ENCODE data around the gene USE1.

USE1 gene

GRCh38 chr19:17211547-17212446, 3.4 kb upstream of the USE1 start:
- TF ChIP-seq GABPA (IDR thresholded peaks at IDR 0.05; ENCODE audit: low read depth): no peak
- TF ChIP-seq, protein P1, sequence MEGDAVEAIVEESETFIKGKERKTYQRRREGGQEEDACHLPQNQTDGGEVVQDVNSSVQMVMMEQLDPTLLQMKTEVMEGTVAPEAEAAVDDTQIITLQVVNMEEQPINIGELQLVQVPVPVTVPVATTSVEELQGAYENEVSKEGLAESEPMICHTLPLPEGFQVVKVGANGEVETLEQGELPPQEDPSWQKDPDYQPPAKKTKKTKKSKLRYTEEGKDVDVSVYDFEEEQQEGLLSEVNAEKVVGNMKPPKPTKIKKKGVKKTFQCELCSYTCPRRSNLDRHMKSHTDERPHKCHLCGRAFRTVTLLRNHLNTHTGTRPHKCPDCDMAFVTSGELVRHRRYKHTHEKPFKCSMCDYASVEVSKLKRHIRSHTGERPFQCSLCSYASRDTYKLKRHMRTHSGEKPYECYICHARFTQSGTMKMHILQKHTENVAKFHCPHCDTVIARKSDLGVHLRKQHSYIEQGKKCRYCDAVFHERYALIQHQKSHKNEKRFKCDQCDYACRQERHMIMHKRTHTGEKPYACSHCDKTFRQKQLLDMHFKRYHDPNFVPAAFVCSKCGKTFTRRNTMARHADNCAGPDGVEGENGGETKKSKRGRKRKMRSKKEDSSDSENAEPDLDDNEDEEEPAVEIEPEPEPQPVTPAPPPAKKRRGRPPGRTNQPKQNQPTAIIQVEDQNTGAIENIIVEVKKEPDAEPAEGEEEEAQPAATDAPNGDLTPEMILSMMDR (IDR thresholded peaks at IDR 0.05; ENCODE audit: insufficient read depth, low read length): no peak
- TF ChIP-seq, protein P2, sequence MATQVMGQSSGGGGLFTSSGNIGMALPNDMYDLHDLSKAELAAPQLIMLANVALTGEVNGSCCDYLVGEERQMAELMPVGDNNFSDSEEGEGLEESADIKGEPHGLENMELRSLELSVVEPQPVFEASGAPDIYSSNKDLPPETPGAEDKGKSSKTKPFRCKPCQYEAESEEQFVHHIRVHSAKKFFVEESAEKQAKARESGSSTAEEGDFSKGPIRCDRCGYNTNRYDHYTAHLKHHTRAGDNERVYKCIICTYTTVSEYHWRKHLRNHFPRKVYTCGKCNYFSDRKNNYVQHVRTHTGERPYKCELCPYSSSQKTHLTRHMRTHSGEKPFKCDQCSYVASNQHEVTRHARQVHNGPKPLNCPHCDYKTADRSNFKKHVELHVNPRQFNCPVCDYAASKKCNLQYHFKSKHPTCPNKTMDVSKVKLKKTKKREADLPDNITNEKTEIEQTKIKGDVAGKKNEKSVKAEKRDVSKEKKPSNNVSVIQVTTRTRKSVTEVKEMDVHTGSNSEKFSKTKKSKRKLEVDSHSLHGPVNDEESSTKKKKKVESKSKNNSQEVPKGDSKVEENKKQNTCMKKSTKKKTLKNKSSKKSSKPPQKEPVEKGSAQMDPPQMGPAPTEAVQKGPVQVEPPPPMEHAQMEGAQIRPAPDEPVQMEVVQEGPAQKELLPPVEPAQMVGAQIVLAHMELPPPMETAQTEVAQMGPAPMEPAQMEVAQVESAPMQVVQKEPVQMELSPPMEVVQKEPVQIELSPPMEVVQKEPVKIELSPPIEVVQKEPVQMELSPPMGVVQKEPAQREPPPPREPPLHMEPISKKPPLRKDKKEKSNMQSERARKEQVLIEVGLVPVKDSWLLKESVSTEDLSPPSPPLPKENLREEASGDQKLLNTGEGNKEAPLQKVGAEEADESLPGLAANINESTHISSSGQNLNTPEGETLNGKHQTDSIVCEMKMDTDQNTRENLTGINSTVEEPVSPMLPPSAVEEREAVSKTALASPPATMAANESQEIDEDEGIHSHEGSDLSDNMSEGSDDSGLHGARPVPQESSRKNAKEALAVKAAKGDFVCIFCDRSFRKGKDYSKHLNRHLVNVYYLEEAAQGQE (IDR thresholded peaks at IDR 0.05; ENCODE audit: insufficient replicate concordance, low read depth): no peak
- no peak for TF ChIP-seq POLR2AphosphoS5 (IDR thresholded peaks at IDR 0.05; ENCODE audit: low read depth)
- TF ChIP-seq SPI1 (IDR thresholded peaks at IDR 0.05; ENCODE audit: borderline replicate concordance, low read depth): no peak
- Histone ChIP-seq H3K4me3 (replicated peaks; ENCODE audit: insufficient read depth, low read length) (no peak overlapping the region), H3K27ac (replicated peaks) (no peak overlapping the region), H3K27me3 (ENCODE audit: insufficient read depth, poor library complexity, severe bottlenecking) (no peaks in the 10 kb centered on the region)
- no peak for DNase-seq (ENCODE audit: low read depth in 1 of 2, low spot score in 1 of 2)

DNA sequence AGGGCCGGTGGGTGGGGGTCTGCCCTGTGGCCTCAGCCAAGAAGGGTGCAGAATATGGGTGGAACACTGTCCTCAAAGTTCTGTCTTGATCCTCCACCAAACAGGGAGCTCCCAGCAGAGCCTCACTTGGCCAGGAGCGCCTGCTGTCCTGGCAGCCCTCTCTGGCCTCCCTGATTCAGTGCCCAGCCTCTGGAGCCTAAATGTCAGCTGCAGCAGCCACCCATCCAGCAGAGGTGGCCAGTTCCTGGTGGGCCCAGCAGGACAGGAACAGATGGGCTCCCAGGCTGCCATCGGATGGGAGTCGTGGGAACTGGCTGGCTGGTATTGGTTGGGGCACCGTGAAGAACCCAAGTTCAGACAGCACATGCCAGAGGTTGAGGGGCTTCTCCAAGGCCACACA, 1.8 kb upstream of the USE1 start:
- no peak for TF ChIP-seq GABPA (IDR thresholded peaks at IDR 0.05; ENCODE audit: low read depth)
- no peak for TF ChIP-seq POLR2AphosphoS5 (IDR thresholded peaks at IDR 0.05; ENCODE audit: low read depth)
- TF ChIP-seq, protein P1 (IDR thresholded peaks at IDR 0.05; ENCODE audit: insufficient read depth, low read length): no peak
- TF ChIP-seq, protein P2 (IDR thresholded peaks at IDR 0.05; ENCODE audit: insufficient replicate concordance, low read depth): no peak
- TF ChIP-seq SPI1 (IDR thresholded peaks at IDR 0.05; ENCODE audit: borderline replicate concordance, low read depth): no peak
- no peak overlapping the region for H3K27ac ChIP-seq (replicated peaks)

DNA sequence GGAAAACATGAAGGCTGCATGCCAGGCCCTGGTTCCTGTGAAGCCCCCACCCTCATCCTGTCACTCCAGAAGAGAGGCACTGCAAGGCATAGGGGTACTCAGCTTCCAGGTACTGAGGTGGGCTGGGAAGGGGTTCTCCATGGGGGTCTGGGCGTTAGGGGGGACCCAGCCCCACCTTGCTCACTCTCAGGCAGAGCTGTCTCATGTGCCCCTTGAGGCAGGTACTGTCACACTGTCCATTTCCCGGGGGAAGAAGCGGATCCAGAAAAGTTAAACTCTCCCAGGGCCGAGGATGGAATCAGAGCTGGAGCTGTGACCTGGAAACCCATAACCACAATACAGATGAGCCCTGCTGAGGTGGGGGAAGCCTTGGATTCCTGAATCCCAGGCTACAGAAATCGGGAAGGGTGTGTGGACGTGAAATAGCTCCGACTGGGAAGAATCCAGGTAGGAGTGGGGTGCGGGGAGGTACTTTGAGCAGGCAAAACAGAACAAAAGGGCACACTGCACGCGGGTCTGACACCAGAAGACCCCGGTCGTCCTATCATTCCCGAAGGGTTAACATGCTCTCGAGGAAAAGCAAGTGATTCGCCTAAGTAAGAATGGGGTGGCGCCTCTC, 540 bp upstream of the USE1 start:
- peak overlapping the region; percentile 52 for H3K4me3 ChIP-seq (replicated peaks; ENCODE audit: insufficient read depth, low read length)
- H3K27me3 ChIP-seq (ENCODE audit: insufficient read depth, poor library complexity, severe bottlenecking): no peaks in the 10 kb centered on the region
- peak overlapping the region; percentile 94 for H3K27ac ChIP-seq (replicated peaks)
- TF ChIP-seq GABPA (IDR thresholded peaks at IDR 0.05; ENCODE audit: low read depth): no peak
- TF ChIP-seq POLR2AphosphoS5 (IDR thresholded peaks at IDR 0.05; ENCODE audit: low read depth): no peak
- TF ChIP-seq SPI1 (IDR thresholded peaks at IDR 0.05; ENCODE audit: borderline replicate concordance, low read depth): no peak
- TF ChIP-seq, protein P1 (IDR thresholded peaks at IDR 0.05; ENCODE audit: insufficient read depth, low read length): no peak
- TF ChIP-seq, protein P2 (IDR thresholded peaks at IDR 0.05; ENCODE audit: insufficient replicate concordance, low read depth): no peak
- no peak for DNase-seq (ENCODE audit: low read depth in 1 of 2, low spot score in 1 of 2)

More for the DNA sequence above, 1.8 kb upstream of the USE1 start:
- Histone ChIP-seq H3K4me3 (replicated peaks; ENCODE audit: insufficient read depth, low read length) (no peak overlapping the region), H3K27me3 (ENCODE audit: insufficient read depth, poor library complexity, severe bottlenecking) (no peaks in the 10 kb centered on the region)
- no peak for DNase-seq (ENCODE audit: low read depth in 1 of 2, low spot score in 1 of 2)
